GM18507 (cell line): ENCODE measurements around the gene VCX3B.
"Not testable (repeated sequence)": the region's sequence is repeated elsewhere in the genome, so short reads cannot be mapped to it uniquely, and the experiment has no call there.

ENCODE experiments used
- DNase-seq: peaks from one replicate; pipeline ENCODE4 v3.0.0; 2011; ENCODE audit warnings: low read depth; ENCODE audit not compliant: insufficient read length; ENCODE audit errors: extremely low spot score
- FAIRE-seq: peaks from 2 replicates; lab custom pipeline; 2011; peaks lifted over from hg19 to GRCh38; lab: Jason Lieb, UNC

Gene VCX3B

DNA sequence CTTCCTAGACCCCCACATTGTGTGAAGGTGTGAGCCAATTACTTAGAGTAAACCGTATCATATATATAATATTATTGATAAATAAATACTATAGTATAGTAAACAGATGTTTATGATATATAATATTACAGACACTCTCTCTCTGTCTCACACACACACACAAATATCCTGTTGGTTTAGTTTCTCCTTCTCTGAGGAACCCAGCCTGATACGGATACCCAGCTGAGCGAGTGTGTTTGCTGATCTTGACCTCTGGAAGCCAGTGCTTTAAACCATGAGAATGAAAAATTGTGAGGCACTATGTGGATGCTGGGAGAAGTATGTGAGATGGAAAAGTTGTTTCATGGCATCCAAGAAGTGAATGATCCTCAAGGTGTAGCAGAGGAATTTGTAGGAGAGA, at the start of gene VCX3B:
Gene VCX3B, plus strand, starts transcription at position 301 of the 400 bp plus-strand sequence. CDS start 621 bp downstream, outside the sequence.
- not testable (repeated sequence) for DNase-seq, FAIRE-seq

DNA sequence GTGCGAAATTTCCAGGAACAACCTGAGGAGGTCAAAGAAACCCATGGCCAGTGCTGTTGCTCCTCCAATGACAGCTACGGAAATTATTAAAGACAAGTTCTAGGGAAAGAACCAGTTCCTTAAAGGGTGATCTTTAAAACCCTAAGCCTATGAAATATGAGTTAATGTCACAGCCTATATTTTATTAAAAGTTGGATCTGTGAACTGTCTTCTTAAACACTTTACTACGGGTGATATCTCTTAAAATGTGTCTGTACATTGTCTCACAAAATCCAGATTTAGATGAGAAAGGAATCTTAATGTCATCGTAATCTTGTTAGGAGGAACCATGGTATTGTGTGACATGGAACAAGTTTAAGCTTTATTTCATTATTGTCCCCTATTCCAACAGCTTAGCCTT, 46.3 kb upstream of the VCX3B start:
- FAIRE-seq (no peak), DNase-seq (no peak)

DNA sequence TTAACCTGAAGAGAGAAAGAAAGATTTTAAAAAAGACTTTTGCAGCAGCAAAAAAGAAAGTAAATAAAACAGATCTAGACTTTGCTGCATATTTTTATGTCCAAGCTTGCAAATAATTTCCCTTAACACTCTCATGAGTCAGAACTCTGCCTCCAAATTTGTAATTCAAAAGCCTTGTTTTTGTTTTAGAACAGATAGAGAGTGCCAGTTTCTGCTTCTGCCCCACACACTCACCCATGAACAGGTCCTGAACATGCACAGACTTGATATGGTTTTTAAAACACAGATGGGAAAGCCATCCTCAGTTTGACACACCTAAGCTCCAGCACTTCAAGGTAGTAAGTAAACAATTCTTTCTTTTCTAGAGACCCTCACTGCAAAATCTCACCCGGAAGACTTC, 39.7 kb upstream of the VCX3B start:
- FAIRE-seq (no peak), DNase-seq (no peak)

DNA sequence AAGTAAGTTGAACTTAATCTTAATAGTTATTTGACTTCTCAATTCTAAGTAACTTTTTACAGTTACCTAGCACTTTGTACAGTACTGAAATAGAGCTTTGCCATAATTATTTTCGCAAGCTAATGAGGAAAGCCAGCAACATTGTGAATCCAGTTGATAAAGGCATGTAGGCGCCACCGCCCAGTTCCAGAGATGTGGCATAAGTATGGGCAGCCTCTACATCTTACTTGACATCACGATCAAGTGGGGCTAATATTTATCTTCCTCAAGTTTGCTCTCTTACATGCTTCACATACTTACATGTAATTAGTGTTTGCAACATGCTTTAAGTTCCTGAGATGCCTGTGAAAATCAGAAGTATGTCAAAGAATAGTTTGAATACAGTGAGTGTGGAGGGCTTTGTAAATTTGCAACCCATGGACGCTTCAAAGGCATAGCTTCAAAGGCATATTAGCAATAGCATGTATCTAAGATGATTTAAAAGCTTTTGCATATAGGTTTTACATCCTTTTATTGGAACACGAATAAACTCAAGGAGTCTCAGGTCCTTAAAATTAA, 34.9 kb upstream of the VCX3B start:
- no peak for DNase-seq
- no peak for FAIRE-seq

DNA sequence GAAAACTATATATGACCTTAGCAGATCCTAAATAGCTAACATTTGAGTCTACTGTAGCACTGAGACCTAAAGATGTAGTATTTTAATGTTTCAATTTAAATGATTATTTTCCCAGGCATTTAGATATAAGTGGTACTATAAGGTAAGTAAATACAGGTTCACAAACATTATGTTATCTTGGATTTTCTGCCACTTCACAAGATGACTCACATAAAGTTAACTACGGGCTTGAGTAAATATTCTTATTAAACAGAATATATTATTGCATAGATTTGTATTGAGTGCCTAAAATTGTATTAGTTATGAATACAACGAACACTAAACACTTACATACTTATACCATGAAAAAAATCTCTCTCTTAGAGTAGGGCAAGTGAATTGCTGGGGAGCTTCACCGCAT, 34.2 kb upstream of the VCX3B start:
- DNase-seq, result no peak
- FAIRE-seq, result no peak

DNA sequence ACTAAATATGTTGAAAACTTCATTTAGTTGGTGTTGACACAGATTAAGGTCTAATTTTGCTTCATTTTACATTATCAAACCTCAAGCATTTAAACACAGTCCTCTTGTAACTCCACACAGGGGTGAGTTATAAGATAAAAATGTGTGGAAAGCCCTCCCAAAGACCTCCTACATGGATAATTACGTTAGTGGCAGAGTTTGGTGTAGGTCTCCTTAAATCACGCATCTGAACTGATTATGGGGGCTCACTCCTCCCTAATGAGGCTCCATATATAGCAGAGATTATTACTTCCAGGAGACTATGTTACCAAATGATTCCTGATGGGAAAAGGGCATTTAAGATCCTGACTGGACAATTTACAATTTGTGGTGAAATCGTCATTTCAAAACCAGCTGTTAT, 32.2 kb upstream of the VCX3B start:
- FAIRE-seq (no peak), DNase-seq (no peak)

DNA sequence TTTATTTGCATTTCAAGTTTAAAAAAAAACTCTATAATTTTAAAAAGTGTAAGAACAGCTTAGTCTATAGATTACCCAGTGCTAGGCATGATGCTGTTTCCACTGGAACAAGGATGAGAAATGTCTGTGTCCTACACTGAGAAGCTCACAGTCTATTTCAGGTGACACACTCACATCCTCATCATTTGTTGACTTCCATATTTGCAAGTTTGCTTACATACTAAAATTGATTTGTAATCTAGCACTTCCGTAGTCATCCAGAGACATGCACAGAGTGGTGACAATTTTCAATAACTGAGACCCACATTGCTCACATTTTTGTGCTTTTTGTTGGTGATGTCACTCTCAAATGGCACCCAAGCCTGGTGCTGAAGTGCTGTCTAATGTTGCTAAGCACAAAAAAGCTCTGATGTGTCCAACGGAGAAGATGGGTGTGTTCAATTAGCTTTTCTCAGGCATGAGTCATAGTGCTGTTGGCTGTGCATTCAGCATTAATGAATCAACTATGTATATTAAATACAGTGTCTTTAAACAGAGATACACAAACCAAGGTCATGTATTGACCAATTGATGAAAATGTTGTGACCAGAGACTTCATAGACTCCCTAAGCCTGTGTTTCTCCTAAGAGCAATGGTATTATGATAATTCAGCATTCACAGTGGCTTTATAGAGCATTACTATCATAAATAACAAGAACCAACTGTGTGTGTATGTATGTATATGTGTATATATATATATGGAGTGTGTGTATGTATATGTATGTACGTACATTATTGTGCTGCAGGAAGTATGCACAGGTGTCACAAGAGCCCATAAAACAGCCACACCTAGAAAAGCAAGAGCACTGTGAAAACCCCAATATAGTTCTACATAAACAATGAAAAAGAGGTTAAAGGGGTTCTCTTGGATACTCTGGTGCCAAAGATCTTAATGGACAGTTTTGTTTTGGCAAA, 31.2 kb upstream of the VCX3B start:
- no peak for FAIRE-seq
- DNase-seq, result no peak

DNA sequence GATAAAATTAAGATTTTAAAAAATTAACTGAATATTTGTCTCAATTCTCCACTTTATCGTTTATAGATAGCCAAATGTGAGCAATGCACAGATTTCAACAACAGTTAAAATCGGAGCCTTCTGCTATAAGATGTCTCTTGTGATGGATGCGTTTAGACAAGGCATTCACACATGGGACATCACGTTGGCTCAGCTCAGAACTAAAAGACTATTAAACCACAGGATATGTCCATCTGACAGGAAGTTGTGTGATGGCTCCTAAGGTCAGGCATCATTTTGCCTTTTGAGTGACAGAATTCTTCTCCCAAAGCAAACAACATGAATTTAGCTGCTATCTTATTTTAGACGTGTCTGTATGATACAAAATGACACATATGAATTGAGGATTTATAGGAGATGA, 17.3 kb upstream of the VCX3B start:
- no peak for DNase-seq
- no peak for FAIRE-seq

DNA sequence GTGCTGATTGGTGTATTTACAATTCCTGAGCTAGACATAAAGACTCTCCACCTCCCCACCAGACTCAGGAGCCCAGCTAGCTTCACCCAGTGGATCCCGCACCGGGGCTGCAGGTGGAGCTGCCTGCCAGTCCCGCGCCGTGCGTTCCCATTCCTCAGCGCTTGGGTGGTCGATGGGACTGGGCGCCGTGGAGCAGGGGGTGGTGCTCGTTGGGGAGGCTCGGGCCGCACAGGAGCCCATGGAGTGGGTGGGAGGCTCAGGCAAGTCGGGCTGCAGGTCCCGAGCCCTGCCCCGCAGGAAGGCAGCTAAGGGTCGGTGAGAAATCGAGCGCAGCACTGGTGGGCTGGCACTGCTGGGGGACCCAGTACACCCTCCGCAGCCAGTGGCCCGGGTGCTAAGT, 12.3 kb upstream of the VCX3B start:
- not testable (repeated sequence) for DNase-seq, FAIRE-seq

DNA sequence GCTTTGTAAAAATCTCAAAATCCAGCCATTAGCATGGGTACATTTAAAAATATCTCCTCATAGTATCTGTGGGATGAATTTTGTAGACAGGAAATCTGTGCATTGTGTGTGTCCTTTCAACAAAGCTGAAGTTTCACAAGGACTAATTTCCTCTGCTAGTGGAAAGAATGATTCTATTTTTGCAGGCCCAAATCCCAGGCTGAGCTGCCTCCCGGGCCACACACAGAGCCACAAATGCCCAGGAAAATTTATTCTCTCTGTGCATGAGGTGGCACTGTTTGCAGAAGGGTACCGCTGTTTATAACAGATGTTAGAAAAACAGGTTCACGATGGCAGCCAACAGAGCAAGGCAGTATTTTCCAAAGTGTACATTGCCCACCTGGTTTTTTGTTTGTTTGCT, 11.0 kb upstream of the VCX3B start:
- no peak for FAIRE-seq
- DNase-seq, result no peak

DNA sequence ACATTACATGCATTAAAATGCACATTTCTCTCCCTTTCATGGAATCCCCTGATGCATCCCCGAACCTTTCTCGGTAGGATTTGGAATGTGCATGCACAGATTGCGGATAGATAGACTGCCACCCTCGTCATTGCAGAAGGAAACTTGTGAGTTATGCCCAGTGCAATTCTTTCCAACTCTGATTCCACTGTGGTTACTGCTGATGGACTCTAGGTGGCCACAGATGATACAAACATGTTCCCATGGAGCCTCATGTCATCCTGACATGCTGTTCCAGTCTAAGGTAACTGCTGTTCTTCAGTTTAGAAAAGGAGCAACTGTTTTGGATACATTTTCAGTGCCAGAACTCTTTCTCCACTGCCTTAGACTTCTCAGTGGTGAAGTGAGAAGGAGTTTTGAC, 9.1 kb upstream of the VCX3B start:
- no peak for FAIRE-seq
- DNase-seq, result no peak

DNA sequence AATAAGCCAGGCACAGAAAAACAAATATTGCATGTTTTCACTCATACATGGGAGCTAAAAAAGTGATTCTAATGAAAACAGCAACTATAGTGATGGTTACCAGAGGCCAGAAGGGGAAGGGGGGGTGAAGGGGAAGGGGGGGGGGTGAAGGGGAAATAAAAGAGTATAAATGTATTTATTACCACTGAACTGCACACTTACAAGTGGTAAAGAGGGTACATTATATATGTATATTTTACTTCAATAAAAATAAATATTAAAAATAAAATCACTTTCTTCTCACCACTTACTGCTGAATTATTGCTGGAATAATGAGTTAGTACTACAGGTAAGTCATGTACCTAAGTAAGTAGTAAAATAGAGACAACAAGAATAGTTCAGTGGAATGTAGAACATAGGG, 2.1 kb upstream of the VCX3B start:
- DNase-seq (no peak), FAIRE-seq (no peak)

DNA sequence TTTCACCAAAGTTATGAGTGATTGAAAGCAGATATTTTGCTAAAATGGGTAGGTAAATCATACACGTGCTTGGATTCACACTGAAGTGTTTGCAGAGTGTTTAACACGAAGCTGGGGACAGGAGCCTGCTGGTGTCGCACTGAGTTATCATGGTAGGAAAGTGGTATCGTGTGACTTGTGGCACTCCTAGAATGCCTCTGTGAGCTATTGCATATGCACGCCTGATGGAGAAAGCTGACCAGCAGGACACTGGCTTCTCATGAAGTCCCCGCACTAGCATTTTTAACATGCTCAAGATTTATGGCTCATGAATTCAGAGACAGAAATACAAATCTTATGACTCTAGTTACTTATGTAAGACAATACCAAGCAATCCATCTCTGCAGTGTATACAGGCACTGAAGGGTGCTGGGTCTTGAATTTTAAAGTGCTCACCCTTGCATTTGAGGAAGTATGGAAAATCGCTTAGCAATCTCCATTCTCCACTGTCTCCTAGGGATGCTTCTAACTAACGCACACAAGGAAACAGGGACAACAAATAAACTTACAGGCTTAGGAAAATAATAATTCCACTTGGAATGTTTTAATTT, 19.8 kb downstream of the VCX3B start:
- DNase-seq, result no peak

DNA sequence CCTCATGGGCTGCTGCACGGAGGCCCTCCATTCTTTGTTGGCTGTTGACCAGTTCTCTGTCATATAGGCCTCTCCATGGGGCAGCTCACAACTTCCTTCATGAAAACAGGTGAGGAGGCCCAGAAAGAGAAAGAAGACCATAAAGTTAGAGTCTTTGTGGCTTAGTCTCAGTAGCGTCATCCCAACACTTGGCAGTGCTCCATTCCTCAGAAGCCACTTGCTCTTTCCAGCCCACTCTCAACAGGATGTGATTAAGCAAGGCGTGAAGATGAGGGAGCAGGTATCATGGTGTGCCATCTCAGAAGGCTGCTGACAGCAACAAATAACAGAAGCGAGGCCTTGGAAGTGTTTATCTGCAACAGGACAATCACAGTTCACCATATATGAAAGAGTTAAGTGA, 30.4 kb downstream of the VCX3B start:
- not testable (repeated sequence) for FAIRE-seq, DNase-seq

More for the DNA sequence above, 19.8 kb downstream of the VCX3B start:
- no peak for FAIRE-seq

DNA sequence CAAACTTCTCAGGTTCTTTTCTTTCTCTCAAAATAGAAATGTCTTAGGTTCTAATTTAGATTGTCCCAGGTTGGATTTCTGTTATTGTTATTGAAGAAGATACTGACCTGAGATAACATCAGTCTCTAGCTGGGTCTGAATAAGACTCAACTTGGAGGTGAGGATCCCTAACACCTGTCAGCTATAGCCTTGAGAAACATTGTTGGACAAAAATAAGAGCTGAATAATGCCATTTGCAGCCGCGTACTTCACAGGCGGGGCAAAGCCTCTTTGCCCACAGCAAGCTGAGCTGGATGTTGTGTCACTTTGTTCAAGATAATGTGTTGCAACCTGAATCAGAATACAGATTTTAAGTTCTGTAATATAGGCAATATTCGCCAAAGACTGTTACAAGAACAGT, 35.6 kb downstream of the VCX3B start:
- DNase-seq (no peak), FAIRE-seq (no peak)

DNA sequence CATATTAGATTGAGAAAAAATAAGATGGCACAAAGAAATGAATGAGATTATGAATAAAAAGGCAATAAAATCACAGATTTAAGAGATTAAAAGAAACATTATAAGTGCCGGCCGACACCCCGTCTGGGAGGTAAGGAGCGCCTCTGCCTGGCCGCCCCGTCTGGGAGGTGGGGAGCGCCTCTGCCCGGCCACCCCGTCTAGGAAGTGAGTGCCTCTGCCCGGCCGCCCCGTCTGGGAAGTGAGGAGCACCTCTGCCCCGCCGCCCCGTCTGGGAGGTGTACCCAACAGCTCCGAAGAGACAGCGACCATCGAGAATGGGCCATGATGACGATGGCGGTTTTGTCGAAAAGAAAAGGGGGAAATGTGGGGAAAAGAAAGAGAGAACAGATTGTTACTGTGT, 37.5 kb downstream of the VCX3B start:
- not testable (repeated sequence) for DNase-seq, FAIRE-seq

DNA sequence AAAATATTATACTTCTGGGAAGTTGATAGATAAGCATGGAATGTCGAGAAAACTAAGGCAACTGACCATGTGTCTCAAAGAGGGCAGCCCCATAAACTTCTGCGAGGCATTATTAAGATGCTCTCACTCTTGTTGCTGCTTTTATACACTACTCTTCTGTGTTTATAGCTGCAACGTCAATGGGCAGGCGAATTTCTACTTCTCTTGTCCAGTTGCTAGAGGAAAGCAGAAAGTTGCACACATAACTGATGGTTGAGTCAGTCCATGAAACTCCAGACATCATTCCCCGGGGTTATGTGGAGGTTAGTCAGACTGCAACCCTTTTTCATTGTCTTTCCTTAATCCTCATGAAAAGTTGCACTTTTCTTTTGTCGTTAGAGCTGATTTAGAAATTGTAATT, 39.8 kb downstream of the VCX3B start:
- FAIRE-seq (no peak), DNase-seq (no peak)
